ENCODE results near the gene SMIM1.
A peak's percentile ranks its signal among the peaks of the same experiment; 100 is the strongest.

SMIM1 gene, protein sequence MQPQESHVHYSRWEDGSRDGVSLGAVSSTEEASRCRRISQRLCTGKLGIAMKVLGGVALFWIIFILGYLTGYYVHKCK

GRCh38 chr1:3772715-3773571, at the start of gene SMIM1:
TSS of gene SMIM1 (plus strand) at chr1:3772749. CDS start at chr1:3775374, 2,625 bp downstream.
- DNase-seq (ENCODE audit: low read depth in 2 of 2), result no peak

DNA sequence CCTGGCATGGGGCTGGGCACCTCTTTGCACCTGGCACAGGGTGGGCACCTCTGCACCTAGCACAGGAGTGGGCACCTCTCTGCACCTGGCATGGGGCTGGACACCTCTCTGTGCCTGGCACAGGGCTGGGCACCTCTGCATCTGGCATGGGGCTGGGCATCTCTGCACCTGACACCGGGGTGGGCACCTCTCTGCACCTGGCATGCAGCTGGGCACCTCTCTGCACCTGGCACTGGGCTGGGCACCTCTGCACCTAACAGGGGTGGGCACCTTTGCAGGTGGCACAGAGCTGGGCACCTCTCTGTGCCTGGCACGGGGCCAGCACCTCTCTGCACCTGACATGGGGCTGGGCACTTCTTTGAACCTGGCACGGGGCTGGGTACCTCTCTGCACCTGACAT, 49.7 kb upstream of the SMIM1 start:
- no peak for DNase-seq (ENCODE audit: low read depth in 2 of 2)

- peak; percentile 32 to 50 for DNase-seq (ENCODE audit: low read depth in 2 of 2)
Observed at GRCh38 chr1:3724416-3725030, 48.0 kb upstream of the SMIM1 start.

- no peak for DNase-seq (ENCODE audit: low read depth in 2 of 2)
Observed at GRCh38 chr1:3725366-3725765, 47.2 kb upstream of the SMIM1 start.

GRCh38 chr1:3727042-3727824, 45.3 kb upstream of the SMIM1 start:
- DNase-seq (ENCODE audit: low read depth in 2 of 2), result no peak

DNA sequence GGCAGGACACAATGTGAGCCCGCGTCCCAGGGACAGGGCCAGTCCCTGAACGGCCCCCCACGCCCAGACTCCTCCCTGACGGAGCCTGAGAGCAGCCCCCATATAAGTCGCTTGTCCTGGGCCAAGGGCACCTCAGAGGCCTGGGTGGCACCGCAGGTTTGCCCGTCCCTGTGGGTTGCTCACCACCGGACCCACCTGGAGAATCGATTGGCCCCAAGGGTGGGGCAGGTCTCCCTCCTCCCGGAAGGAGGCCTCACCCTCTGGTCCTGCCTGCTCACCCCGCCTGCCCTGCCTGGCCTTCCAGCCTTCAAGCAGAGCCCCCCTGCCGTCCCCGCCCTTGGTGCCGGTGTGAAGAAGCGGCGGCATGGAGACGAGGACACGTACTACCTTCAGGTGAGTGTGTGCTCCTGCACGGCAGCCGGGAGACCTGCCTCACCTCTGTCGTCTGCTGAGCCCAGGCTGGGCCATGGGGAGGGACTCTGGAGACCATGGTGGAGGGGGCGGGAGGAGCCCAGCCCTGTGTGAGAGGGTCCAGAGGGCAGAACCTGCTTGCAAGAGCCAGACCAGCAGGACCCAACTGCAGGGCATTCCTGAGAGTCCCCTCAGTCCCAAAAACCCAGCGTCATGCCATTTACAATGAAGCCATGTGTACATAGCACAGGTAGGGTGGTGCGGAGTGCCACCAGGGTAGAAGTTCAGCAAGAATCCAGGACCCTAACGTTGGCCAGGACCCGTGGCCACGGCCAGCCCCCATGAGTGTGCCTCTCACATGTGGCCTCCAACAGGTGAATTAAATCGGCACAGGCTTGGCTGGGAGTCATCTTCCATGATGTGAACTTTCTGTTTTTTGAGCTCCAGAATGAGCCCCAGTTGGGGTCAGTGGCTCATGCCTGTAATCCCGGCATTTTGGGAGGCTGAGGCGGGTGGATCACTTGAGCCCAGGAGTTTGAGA, 44.4 kb upstream of the SMIM1 start:
- no peak for DNase-seq (ENCODE audit: low read depth in 2 of 2)

DNA sequence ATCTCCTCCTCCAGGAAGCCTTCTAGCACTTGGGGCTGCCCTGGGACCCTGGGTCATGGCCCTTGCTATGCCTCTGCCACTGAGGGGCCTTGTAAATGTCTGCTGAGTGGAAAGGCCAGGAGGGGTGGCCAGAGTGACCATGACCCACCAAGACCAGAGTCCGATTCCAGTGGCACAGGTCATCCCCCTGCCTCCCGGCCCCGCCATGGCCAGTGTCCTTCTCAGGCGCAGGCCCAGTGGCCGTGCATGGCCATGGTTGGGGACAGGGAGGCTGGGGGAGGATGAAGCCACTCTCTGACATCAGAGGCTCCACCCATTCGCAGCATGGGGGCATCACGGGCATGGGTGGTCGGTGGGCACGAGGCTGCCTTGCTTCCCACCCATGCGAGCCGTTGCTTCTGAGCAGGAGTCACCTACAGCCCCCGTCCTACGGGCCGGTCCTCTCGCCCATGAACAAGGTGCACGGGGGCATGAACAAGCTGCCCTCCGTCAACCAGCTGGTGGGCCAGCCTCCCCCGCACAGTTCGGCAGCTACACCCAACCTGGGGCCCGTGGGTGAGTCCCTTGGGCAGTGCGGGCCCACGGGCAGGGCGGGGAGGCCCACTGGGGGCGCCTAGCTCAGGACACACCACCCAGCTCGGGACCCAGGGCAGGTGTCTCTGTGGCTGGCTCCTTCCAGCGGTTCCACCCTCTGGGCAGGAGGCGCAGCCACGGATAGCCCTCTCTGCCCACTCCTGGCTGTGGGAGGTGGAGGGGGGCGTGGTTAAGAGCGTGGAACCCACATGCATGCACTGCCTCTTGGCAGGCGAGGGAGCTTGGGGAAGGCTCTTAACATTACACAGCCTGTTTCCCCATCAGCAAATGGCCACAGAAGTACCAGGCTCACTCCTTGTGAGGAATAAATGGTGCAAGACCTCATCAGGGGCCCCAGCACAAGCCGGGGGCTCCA, 42.7 kb upstream of the SMIM1 start:
- DNase-seq (ENCODE audit: low read depth in 2 of 2), result no peak

GRCh38 chr1:3730543-3731247, 41.9 kb upstream of the SMIM1 start:
- no peak for DNase-seq (ENCODE audit: low read depth in 2 of 2)

DNA sequence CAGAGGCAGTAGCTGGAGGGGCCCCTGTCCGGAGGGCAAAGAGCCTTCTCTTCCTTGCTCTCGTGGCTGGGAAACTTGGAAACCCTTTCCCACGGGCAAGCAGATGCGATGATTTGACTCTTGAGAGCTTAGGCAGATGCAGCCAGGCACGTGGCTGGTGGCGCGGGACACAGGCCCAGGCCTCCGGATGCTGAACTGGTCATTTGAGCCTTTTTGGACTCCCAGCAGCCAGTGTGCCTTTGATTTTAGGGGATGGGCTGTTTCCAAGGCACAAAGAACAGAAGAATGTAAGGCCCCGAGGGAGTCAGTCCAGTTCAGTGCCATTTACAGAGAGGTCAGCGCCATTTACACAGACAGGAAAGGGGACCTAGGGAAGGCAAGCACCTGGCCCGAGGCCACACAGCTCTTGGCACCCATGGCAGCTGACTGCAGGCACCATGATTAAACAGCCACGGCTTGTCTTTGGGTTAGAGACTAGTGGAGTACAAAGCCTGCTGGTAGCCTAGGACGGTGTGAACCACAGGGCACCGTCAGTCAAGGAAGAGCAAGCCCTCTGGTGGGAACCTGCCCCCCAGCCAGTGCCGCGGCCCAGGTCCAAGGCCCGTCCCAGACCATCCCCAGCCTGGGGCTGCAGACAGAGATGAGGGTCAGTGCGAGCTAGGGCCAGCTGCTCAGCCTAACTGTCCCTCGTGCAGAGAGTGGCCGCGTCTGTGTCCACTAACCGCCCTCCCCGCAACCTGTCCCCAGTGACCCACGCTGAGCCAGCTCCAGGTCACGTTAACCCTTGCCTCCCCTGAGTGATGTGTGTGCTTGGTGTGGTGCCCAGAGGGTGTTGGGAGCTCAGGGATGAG, 40.7 kb upstream of the SMIM1 start:
- DNase-seq (ENCODE audit: low read depth in 2 of 2), result no peak

GRCh38 chr1:3732434-3733093, 40.0 kb upstream of the SMIM1 start:
- DNase-seq (ENCODE audit: low read depth in 2 of 2), result no peak

DNA sequence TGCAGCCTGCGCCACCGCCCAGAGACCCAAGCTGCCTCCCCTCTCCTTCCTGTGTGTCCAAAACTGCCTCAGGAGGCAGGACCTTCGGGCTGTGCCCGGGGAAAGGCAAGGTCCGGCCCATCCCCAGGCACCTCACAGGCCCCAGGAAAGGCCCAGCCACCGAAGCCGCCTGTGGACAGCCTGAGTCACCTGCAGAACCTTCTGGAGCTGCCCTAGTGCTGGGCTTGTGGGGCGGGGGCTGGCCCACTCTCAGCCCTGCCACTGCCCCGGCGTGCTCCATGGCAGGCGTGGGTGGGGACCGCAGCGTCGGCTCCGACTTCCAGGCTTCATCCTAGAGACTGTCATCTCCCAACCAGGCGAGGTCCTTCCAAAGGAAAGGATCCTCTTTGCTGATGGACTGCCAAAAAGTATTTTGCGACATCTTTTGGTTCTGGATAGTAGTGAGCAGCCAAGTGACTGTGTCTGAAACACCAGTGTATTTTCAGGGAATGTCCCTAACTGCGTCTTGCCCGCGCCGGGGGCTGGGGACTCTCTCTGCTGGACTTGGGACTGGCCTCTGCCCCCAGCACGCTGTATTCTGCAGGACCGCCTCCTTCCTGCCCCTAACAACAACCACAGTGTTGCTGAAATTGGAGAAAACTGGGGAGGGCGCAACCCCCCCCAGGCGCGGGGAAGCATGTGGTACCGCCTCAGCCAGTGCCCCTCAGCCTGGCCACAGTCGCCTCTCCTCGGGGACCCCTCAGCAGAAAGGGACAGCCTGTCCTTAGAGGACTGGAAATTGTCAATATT, 39.3 kb upstream of the SMIM1 start:
- no peak for DNase-seq (ENCODE audit: low read depth in 2 of 2)

DNA sequence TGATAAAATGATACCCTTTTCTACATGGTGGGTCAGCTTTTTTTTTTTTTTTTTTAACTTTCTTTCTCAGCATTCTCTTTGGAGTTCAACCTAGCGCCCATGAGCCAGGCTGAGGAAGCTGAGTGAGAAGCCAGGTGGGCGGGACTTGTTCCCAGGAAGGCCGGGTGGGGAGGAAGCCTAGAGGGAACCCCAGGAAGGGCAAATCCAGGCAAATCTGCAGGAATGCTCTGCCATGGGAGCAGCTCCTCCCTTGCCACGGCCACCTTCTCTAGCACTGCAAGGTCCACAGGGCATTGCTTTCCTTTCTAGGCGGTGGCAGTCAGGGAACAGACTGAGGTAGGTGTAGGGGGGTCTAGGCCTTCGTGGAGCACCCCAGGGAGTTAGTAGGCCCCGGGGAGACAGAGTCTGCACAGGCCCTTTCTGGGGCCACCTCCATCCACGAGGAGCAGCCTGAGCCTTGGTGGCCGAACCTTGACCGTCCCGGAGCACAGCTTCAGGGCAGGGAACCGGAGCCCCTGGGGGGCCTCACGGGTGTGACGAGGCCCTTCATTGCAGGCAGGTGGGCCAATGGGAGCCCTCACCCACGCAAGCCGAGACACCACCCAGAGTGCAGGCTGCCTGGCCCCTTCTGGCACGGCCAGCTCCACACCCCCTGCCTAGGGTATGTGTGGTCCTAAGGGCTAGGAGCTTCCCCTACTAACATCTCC, 38.5 kb upstream of the SMIM1 start:
- no peak for DNase-seq (ENCODE audit: low read depth in 2 of 2)

GRCh38 chr1:3734602-3735001, 37.9 kb upstream of the SMIM1 start:
- no peak for DNase-seq (ENCODE audit: low read depth in 2 of 2)

GRCh38 chr1:3735027-3735681, 37.4 kb upstream of the SMIM1 start:
- no peak for DNase-seq (ENCODE audit: low read depth in 2 of 2)

DNA sequence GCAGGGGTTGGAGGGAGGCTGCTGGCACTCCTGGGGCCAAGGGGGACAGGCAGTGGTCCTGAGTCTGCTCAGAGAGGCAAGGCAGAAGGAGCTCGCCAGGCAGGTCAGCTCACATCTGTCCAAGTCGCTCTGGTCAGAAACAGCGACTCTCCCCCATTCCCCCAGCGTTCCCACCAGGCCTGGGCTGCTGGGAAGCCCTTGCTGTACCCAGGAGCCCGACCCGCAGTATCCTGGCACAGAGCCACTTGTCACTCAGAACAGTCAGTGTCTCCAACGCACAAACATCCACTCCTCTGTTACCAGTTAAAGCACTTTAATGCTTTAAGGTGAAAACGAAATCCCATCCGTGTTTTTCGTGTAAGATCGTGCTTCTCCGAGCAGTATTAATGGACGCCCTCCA, 36.9 kb upstream of the SMIM1 start:
- no peak for DNase-seq (ENCODE audit: low read depth in 2 of 2)

GRCh38 chr1:3736131-3736561, 36.4 kb upstream of the SMIM1 start:
- no peak for DNase-seq (ENCODE audit: low read depth in 2 of 2)
